H1 (cell line): Measurements from ENCODE around the gene TIAL1. TPM values are rescaled to one million over a fixed set of nuclear protein-coding genes. Genes with fewer than 3 reads are reported as not detected.

ENCODE experiments used
- CHD7 ChIP-seq: fragments of 300-600 bp; sonication (generic); IDR thresholded peaks from 2 replicates; pipeline ENCODE4 v1.7.1; 2012; ENCODE audit warnings: low read length, moderate library complexity, mild to moderate bottlenecking, inconsistent platforms; ENCODE audit not compliant: insufficient replicate concordance
- CREB1 ChIP-seq: IDR thresholded peaks from 2 replicates; pipeline ENCODE4 v1.6.1; 2012; ENCODE audit warnings: inconsistent platforms
- E2F6 ChIP-seq: IDR thresholded peaks from 2 replicates; pipeline ENCODE4 v1.6.1; 2012; ENCODE audit warnings: inconsistent platforms
- EZH2 ChIP-seq: fragments of 200-600 bp; sonication (generic); IDR thresholded peaks from 2 replicates; pipeline ENCODE4 v1.7.1; 2012; ENCODE audit warnings: low read depth, mild to moderate bottlenecking, moderate library complexity, low read length, inconsistent platforms; ENCODE audit not compliant: severe bottlenecking
- HDAC6 ChIP-seq: IDR thresholded peaks from one replicate; pipeline ENCODE4 v1.7.1; 2012; ENCODE audit warnings: low read depth, mild to moderate bottlenecking, inconsistent platforms, low read length, moderate library complexity
- KDM5A ChIP-seq: fragments of 200-600 bp; IDR thresholded peaks from 2 replicates; pipeline ENCODE4 v1.7.1; 2012; ENCODE audit warnings: mild to moderate bottlenecking, low read length, inconsistent platforms, mixed read lengths
- SIN3A ChIP-seq, 2 experiments: IDR thresholded peaks in 1 of 2; conservative IDR thresholded peaks in 1 of 2; 2 replicates each; pipeline ENCODE4 v1.6.1; 2011 to 2012; ENCODE audit warnings: low read length in 2 of 2, improper control_type of control experiment in 1 of 2, low read depth in 1 of 2, mild to moderate bottlenecking in 1 of 2
- polyA plus RNA-seq, 7 experiments: library from polyadenylated mRNA; depleted of rRNA in 3 of 7; stranded (reverse) in 5 of 7; unstranded in 2 of 7; fragments of >200 nt in 5 of 7; fragments of 200-250 nt in 2 of 7; gene quantifications; 1 replicate in 5 of 7; 2 replicates in 1 of 7; 4 replicates in 1 of 7; pipeline versions ENCODE4 v1.2.1 to v1.2.3, GENCODE V29; 2011 to 2013; ENCODE audit warnings: missing spikeins in 2 of 7, mixed read lengths in 2 of 7
- total RNA-seq: library from RNA; stranded (reverse); fragmentation: NEBNext Ultra II Directional; extraction: Animal tissue kit (Norgen Biotek cat#: 25700); gene quantifications from 2 replicates; pipeline ENCODE4 v1.2.1, GENCODE V29; 2021

TIAL1 gene
- total and polyA plus RNA-seq, 2 of the 8 experiments (the other 6 are each of a cell fraction or from before 2014, with no cell fraction given) = 50.4 to 166 TPM

DNA sequence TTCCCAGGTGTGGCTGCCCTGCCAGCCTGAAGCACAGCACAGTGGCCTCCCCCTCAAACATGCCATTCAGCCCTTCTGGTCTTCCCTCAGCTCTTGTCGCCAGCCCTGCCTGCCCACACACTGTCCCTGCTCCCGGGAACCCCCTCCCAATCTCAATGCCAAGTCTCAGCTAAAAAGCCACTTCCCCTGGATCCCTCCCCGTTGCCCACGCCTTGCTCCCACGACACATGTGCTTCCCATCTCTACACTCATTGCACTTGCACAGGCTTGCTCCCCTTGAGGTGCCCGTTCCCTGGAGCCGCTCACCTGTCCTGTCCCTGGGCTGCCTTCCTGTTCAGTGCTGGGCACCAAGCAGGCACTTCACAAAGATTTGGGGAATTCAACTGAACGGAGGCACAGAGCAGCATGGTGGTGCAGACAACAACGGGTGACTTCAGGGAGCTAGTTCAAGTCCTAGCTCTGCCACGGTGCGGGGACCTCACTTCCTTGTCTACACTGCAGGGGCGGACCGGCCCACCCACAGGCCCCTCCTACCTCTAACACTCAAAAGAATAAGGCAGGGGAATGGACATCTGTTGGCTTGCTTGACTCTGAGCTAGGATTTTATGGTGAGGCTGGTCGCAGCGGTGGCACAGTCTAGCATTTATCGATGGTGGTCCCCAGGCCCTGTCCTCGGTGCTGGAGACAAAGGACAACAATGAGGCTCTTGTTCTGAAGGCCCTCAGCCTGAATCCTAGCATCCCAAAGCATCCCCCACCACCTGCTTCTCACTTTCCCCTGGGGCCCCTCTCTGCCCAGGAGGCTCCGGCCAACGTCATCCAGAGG, 72.7 kb downstream of the TIAL1 start (continued):
- no peak for TF ChIP-seq CHD7
- TF ChIP-seq E2F6 = no peak
- no peak for TF ChIP-seq CREB1
- TF ChIP-seq EZH2 = no peak
- no peak for TF ChIP-seq SIN3A (conservative IDR thresholded peaks at IDR 0.05 in 1 of 2, IDR thresholded peaks at IDR 0.05 in 1 of 2; ENCODE audit: low read depth in 1 of 2, low read length in 2 of 2)
- no peak for TF ChIP-seq HDAC6
- TF ChIP-seq KDM5A = no peak
